ENCODE results near the gene CLTCL1.

The CLTCL1 gene

GRCh38 chr22:19224985-19225384, 66.5 kb downstream of the CLTCL1 start:
- Mint-ChIP-seq H3K27ac (no peak overlapping the region), H3K36me3 (ENCODE audit: low read depth) (no peaks in the 10 kb centered on the region), H3K27me3 (no peaks in the 10 kb centered on the region), H3K9me3 (no peaks in the 10 kb centered on the region), H3K4me1 (no peaks in the 10 kb centered on the region), H3K4me3 (no peak overlapping the region)
- DNase-seq (no peak), ATAC-seq (no peak)

GRCh38 chr22:19224557-19224956, 67.0 kb downstream of the CLTCL1 start:
- ATAC-seq (no peak), DNase-seq (no peak)
- H3K4me3 Mint-ChIP-seq: no peak overlapping the region
- H3K27me3 Mint-ChIP-seq: no peaks in the 10 kb centered on the region
- no peaks in the 10 kb centered on the region for H3K4me1 Mint-ChIP-seq
- no peaks in the 10 kb centered on the region for H3K9me3 Mint-ChIP-seq
- no peak overlapping the region for H3K27ac Mint-ChIP-seq
- H3K36me3 Mint-ChIP-seq (ENCODE audit: low read depth): no peaks in the 10 kb centered on the region

DNA sequence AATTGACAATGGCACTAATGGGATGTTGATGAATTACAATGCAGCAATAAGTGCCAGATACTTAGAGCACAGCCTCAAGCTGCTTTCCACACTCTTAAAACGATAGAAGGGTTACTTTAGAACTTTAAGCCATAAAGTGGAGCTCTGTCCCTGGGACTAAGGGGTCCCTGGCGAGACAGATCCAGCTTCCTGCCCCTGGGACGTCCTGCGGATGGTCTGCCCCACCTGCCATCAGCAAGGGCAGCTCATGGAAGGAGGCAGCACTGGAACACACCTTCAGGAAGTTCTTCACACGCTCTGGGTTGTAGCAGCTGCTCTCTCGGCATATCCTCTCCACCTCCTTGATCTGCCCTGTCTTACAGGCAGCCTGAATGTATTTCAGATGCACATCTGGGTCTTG, 67.9 kb downstream of the CLTCL1 start:
- Mint-ChIP-seq H3K9me3 (no peaks in the 10 kb centered on the region), H3K4me1 (no peaks in the 10 kb centered on the region), H3K36me3 (ENCODE audit: low read depth) (no peaks in the 10 kb centered on the region), H3K4me3 (no peak overlapping the region), H3K27ac (no peak overlapping the region), H3K27me3 (no peaks in the 10 kb centered on the region)
- no peak for ATAC-seq
- DNase-seq: no peak

DNA sequence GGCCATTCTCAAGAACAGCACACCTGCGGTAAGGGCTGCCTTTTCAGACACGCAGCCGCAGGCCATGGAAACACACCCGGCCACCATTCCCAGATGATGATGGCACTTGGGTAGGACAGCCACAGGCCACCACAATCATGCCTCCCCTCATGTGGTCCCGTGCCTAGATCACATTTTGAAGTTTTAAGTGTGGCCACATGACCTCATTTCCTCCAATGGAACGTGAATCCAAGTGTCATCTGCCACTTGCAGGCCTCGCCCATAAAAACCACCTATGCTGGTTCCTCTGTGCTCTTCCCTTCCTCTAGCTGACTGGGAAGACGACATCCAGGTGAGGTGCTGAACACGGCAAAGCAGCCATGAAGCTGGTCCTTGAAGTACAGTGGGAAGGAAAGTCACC, 68.4 kb downstream of the CLTCL1 start:
- H3K27me3 Mint-ChIP-seq: no peaks in the 10 kb centered on the region
- DNase-seq (no peak), ATAC-seq (no peak)
- no peak overlapping the region for H3K4me3 Mint-ChIP-seq
- H3K4me1 Mint-ChIP-seq: peaks cover under 1% of the 10 kb centered on the region
- no peaks in the 10 kb centered on the region for H3K36me3 Mint-ChIP-seq (ENCODE audit: low read depth)
- H3K9me3 Mint-ChIP-seq: no peaks in the 10 kb centered on the region
- no peak overlapping the region for H3K27ac Mint-ChIP-seq

- ATAC-seq (no peak), DNase-seq (no peak)
- H3K27me3 Mint-ChIP-seq: no peaks in the 10 kb centered on the region
- H3K4me1 Mint-ChIP-seq: peaks cover 4% of the 10 kb centered on the region
- no peaks in the 10 kb centered on the region for H3K9me3 Mint-ChIP-seq
- no peak overlapping the region for H3K4me3 Mint-ChIP-seq
- no peaks in the 10 kb centered on the region for H3K36me3 Mint-ChIP-seq (ENCODE audit: low read depth)
- H3K27ac Mint-ChIP-seq: no peak overlapping the region
Observed at GRCh38 chr22:19222242-19223005, 69.1 kb downstream of the CLTCL1 start.

GRCh38 chr22:19220867-19221266, 70.7 kb downstream of the CLTCL1 start:
- Mint-ChIP-seq H3K4me3 (no peak overlapping the region), H3K4me1 (peaks cover 4% of the 10 kb centered on the region), H3K27ac (no peak overlapping the region), H3K9me3 (no peaks in the 10 kb centered on the region), H3K27me3 (no peaks in the 10 kb centered on the region), H3K36me3 (ENCODE audit: low read depth) (no peaks in the 10 kb centered on the region)
- DNase-seq: no peak
- no peak for ATAC-seq

- H3K27ac Mint-ChIP-seq: no peak overlapping the region
- H3K4me1 Mint-ChIP-seq: peaks cover 4% of the 10 kb centered on the region
- H3K27me3 Mint-ChIP-seq: no peaks in the 10 kb centered on the region
- no peak overlapping the region for H3K4me3 Mint-ChIP-seq
- ATAC-seq (no peak), DNase-seq (no peak)
- H3K9me3 Mint-ChIP-seq: no peaks in the 10 kb centered on the region
- H3K36me3 Mint-ChIP-seq (ENCODE audit: low read depth): no peaks in the 10 kb centered on the region
Observed at GRCh38 chr22:19218541-19219233, 72.8 kb downstream of the CLTCL1 start.

DNA sequence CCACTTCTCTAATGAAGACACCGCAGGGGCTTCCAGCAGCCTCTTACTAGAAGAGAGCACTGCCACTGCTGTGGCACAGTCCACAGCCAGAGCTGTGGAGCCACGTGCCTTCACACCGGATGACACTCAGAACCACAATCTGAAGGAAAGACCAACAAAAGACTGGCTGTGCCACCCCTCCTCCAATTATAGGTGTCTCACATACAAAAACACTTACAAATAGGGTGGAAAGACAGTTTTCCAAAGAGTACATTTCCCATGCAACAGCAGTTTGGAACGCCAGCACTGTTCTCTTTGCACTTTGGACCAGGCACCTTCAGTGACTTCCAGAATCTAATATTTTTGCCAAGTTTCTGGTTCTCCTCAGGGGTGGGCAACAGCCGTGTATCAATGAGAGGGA, 74.9 kb downstream of the CLTCL1 start:
- no peak for DNase-seq
- Mint-ChIP-seq H3K4me1 (peaks cover 4% of the 10 kb centered on the region), H3K27ac (no peak overlapping the region), H3K27me3 (peaks cover 1% of the 10 kb centered on the region), H3K36me3 (ENCODE audit: low read depth) (no peaks in the 10 kb centered on the region), H3K4me3 (no peak overlapping the region), H3K9me3 (no peaks in the 10 kb centered on the region)
- no peak for ATAC-seq

DNA sequence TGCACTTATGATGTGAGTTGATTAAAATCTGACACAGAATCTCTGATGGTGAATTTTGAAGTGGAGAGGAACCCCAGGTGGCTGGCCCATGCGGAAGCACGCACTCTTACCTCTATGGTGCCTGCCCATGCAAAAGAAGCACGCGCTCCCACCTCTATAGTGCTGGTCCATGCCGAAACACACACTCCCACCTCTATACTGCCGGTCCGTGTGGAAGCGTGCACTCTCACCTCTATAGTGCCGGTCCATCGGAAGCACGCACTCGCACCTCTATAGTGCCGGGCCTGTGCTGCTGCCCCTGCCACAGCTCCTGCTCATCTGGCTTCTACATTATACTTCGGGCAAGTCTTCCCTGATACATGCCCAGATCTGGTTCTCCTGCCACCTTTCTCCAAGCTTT, 76.2 kb downstream of the CLTCL1 start:
- ATAC-seq: no peak

GRCh38 chr22:19214078-19214473, 77.4 kb downstream of the CLTCL1 start:
- peaks cover 4% of the 10 kb centered on the region for H3K4me1 Mint-ChIP-seq
- DNase-seq: no peak
- no peak overlapping the region for H3K4me3 Mint-ChIP-seq
- ATAC-seq: no peak
- H3K27ac Mint-ChIP-seq: no peak overlapping the region
- no peaks in the 10 kb centered on the region for H3K9me3 Mint-ChIP-seq
- no peaks in the 10 kb centered on the region for H3K36me3 Mint-ChIP-seq (ENCODE audit: low read depth)
- peaks cover 15% of the 10 kb centered on the region for H3K27me3 Mint-ChIP-seq

More for the DNA sequence above, 76.2 kb downstream of the CLTCL1 start:
- no peaks in the 10 kb centered on the region for H3K9me3 Mint-ChIP-seq
- peaks cover 4% of the 10 kb centered on the region for H3K4me1 Mint-ChIP-seq
- no peak for DNase-seq
- no peak overlapping the region for H3K27ac Mint-ChIP-seq
- peaks cover 5% of the 10 kb centered on the region for H3K27me3 Mint-ChIP-seq
- H3K4me3 Mint-ChIP-seq: no peak overlapping the region
- H3K36me3 Mint-ChIP-seq (ENCODE audit: low read depth): no peaks in the 10 kb centered on the region

DNA sequence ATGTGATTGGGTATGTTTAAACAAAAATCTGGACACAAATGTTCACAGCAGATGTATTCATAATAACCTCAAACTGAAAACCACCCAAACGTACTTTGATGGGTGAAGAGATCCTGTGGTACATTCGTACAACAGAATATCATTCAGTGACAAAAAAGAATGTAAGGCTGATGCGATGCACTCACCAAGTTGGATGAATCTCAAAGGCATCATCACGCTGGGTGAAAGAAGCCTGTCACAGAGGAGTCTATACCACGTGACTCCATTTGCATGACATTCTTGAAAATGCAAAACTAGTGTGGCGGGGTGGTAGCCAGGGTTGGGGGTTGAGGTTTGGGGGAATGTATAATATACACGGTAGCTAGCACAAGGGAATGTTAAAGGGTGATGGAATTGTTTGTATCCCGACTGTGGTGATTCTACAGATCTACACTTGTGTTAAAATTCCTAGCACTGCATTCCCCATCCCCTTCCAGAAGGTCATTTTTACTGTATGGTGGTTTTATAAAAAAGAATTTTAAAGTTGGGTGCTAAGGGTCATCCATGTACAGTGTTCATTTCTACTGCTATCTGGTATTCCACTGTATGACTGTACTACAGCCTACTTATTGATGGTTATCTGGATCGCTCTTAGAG, 78.0 kb downstream of the CLTCL1 start:
- ATAC-seq: no peak
- peaks cover 15% of the 10 kb centered on the region for H3K27me3 Mint-ChIP-seq

GRCh38 chr22:19213001-19213400, 78.5 kb downstream of the CLTCL1 start:
- Mint-ChIP-seq H3K27ac (no peak overlapping the region), H3K4me3 (no peak overlapping the region)

More for the DNA sequence above, 78.0 kb downstream of the CLTCL1 start:
- H3K36me3 Mint-ChIP-seq (ENCODE audit: low read depth): no peaks in the 10 kb centered on the region
- peaks cover 4% of the 10 kb centered on the region for H3K4me1 Mint-ChIP-seq
- DNase-seq: no peak
- H3K9me3 Mint-ChIP-seq: no peaks in the 10 kb centered on the region
- H3K4me3 Mint-ChIP-seq: no peak overlapping the region
- no peak overlapping the region for H3K27ac Mint-ChIP-seq

GRCh38 chr22:19212302-19212870, 79.1 kb downstream of the CLTCL1 start:
- Mint-ChIP-seq H3K9me3 (no peaks in the 10 kb centered on the region), H3K4me3 (no peak overlapping the region)
- ATAC-seq: no peak

More at GRCh38 chr22:19213001-19213400, 78.5 kb downstream of the CLTCL1 start:
- ATAC-seq (no peak), DNase-seq (no peak)
- no peaks in the 10 kb centered on the region for H3K36me3 Mint-ChIP-seq (ENCODE audit: low read depth)
- peaks cover 3% of the 10 kb centered on the region for H3K4me1 Mint-ChIP-seq
- H3K9me3 Mint-ChIP-seq: no peaks in the 10 kb centered on the region
- peaks cover 15% of the 10 kb centered on the region for H3K27me3 Mint-ChIP-seq

GRCh38 chr22:19210188-19210587, 81.3 kb downstream of the CLTCL1 start:
- no peak overlapping the region for H3K27ac Mint-ChIP-seq
- H3K4me3 Mint-ChIP-seq: no peak overlapping the region
- H3K27me3 Mint-ChIP-seq: peaks cover 18% of the 10 kb centered on the region
- no peaks in the 10 kb centered on the region for H3K4me1 Mint-ChIP-seq
- H3K9me3 Mint-ChIP-seq: no peaks in the 10 kb centered on the region
- H3K36me3 Mint-ChIP-seq (ENCODE audit: low read depth): no peaks in the 10 kb centered on the region
- no peak for ATAC-seq
- no peak for DNase-seq

More at GRCh38 chr22:19212302-19212870, 79.1 kb downstream of the CLTCL1 start:
- no peak for DNase-seq
- Mint-ChIP-seq H3K4me1 (no peaks in the 10 kb centered on the region), H3K27me3 (peaks cover 16% of the 10 kb centered on the region), H3K27ac (no peak overlapping the region), H3K36me3 (ENCODE audit: low read depth) (no peaks in the 10 kb centered on the region)
